Measurements from ENCODE around the gene DNAL4. TPM values are rescaled to one million over a fixed set of nuclear protein-coding genes. Genes with fewer than 3 reads are reported as not detected.

The DNAL4 gene
- total RNA-seq, 6 experiments from 2014 or later, result 8.6 to 11.5 (median 9.8) TPM

- DNase-seq, result no peak
- no peak for TF ChIP-seq CTCF (IDR thresholded peaks at IDR 0.05)
- peaks cover 20% of the 10 kb centered on the region for H3K4me1 Mint-ChIP-seq (ENCODE audit: low read depth)
- no peak overlapping the region for H3K27ac Mint-ChIP-seq
- H3K36me3 Mint-ChIP-seq (ENCODE audit: low read depth), result no peaks in the 10 kb centered on the region
- peaks cover 13% of the 10 kb centered on the region for H3K27me3 Mint-ChIP-seq (ENCODE audit: insufficient read depth)
- H3K9me3 Mint-ChIP-seq, result no peaks in the 10 kb centered on the region
- no peak overlapping the region for H3K4me3 Mint-ChIP-seq
Measured at GRCh38 chr22:38834215-38834953, 40.4 kb upstream of the DNAL4 start.

- Mint-ChIP-seq H3K27ac (no peak overlapping the region), H3K36me3 (ENCODE audit: low read depth) (no peaks in the 10 kb centered on the region), H3K4me3 (no peak overlapping the region), H3K4me1 (ENCODE audit: low read depth) (peaks cover 20% of the 10 kb centered on the region), H3K9me3 (no peaks in the 10 kb centered on the region), H3K27me3 (ENCODE audit: insufficient read depth) (peaks cover 16% of the 10 kb centered on the region)
- no peak for TF ChIP-seq CTCF (IDR thresholded peaks at IDR 0.05)
- no peak for DNase-seq
Measured at GRCh38 chr22:38833061-38833460, 39.1 kb upstream of the DNAL4 start.

GRCh38 chr22:38832005-38832978 lies 38.3 kb upstream of the DNAL4 start:
- no peak for DNase-seq
- H3K4me1 Mint-ChIP-seq (ENCODE audit: low read depth), result peaks cover 20% of the 10 kb centered on the region
- no peaks in the 10 kb centered on the region for H3K36me3 Mint-ChIP-seq (ENCODE audit: low read depth)
- no peak for TF ChIP-seq CTCF (IDR thresholded peaks at IDR 0.05)
- H3K27me3 Mint-ChIP-seq (ENCODE audit: insufficient read depth), result peaks cover 14% of the 10 kb centered on the region
- H3K27ac Mint-ChIP-seq, result no peak overlapping the region
- no peaks in the 10 kb centered on the region for H3K9me3 Mint-ChIP-seq
- no peak overlapping the region for H3K4me3 Mint-ChIP-seq

- Mint-ChIP-seq H3K27ac (no peak overlapping the region), H3K27me3 (ENCODE audit: insufficient read depth) (peaks cover 20% of the 10 kb centered on the region), H3K4me1 (ENCODE audit: low read depth) (peaks cover 19% of the 10 kb centered on the region), H3K36me3 (ENCODE audit: low read depth) (no peaks in the 10 kb centered on the region), H3K9me3 (no peaks in the 10 kb centered on the region), H3K4me3 (no peak overlapping the region)
- no peak for TF ChIP-seq CTCF (IDR thresholded peaks at IDR 0.05)
- peak; percentile 49 for DNase-seq
Measured at GRCh38 chr22:38831166-38831945, 37.4 kb upstream of the DNAL4 start.

- TF ChIP-seq CTCF (IDR thresholded peaks at IDR 0.05), result no peak
- Mint-ChIP-seq H3K27me3 (ENCODE audit: insufficient read depth) (peaks cover 16% of the 10 kb centered on the region), H3K36me3 (ENCODE audit: low read depth) (no peaks in the 10 kb centered on the region), H3K4me1 (ENCODE audit: low read depth) (peaks cover 13% of the 10 kb centered on the region), H3K9me3 (no peaks in the 10 kb centered on the region), H3K27ac (no peak overlapping the region), H3K4me3 (no peak overlapping the region)
- DNase-seq, result no peak
Measured at GRCh38 chr22:38830845-38831108, 36.8 kb upstream of the DNAL4 start.

All from HFFc6 (cell line).